Ascending aorta (tissue), 2 donors: ENCODE measurements around the gene TMEM158. TPM values are rescaled to one million over a fixed set of nuclear protein-coding genes. Genes with fewer than 3 reads are reported as not detected.

Experiments
- DNase-seq, 2 donors: peaks; one replicate each; pipeline ENCODE4 v3.0.0-alpha.2; 2019; ENCODE audit warnings: low spot score in 2 of 2
- H3K27ac ChIP-seq, 2 donors: fragments of 200-600 bp; sonication (generic); one replicate each; pipeline ENCODE4 v1.5.1; 2016 to 2017; ENCODE audit warnings: mild to moderate bottlenecking in 1 of 2
- H3K27me3 ChIP-seq: fragments of 200-600 bp; sonication (generic); one replicate; pipeline ENCODE4 v1.5.1; 2017
- H3K36me3 ChIP-seq, 2 donors: fragments of 200-600 bp; sonication (generic); one replicate each; pipeline ENCODE4 v1.5.1; 2016
- H3K4me1 ChIP-seq, 2 donors: fragments of 200-600 bp; sonication (generic); one replicate each; pipeline ENCODE4 v1.5.1; 2016 to 2017; ENCODE audit warnings: mild to moderate bottlenecking in 1 of 2
- H3K4me3 ChIP-seq, 2 donors: fragments of 200-600 bp; sonication (generic); one replicate each; pipeline ENCODE4 v1.5.1; 2016 to 2017; ENCODE audit warnings: mild to moderate bottlenecking in 1 of 2
- H3K9me3 ChIP-seq, 2 donors: fragments of 200-600 bp; sonication (generic); one replicate each; pipeline ENCODE4 v1.5.1; 2016
- intact Hi-C: fragments of 100-400 bp; cut with DNase I; formaldehyde crosslinking; loops from one replicate; pipeline ENCODE4 v1.15.1; 2023
- total RNA-seq: library from RNA; depleted of rRNA; stranded (reverse); fragments of >200 nt; gene quantifications from one replicate; pipeline ENCODE4 v1.1.0, GENCODE V29; 2016
- TF ChIP-seq, protein P1 (sequence below), 3 experiments: fragments of 200-600 bp in 2 of 3; fragments of 450-650 bp in 1 of 3; sonication (generic) in 2 of 3; IDR thresholded peaks; one replicate each; pipeline ENCODE4 v1.5.1; 2016 to 2019; ENCODE audit warnings: antibody characterized with exemption in 3 of 3, mild to moderate bottlenecking in 1 of 3, moderate library complexity in 1 of 3

Gene TMEM158
- total RNA-seq, 1 donor from 2014 or later, result not detected

DNA sequence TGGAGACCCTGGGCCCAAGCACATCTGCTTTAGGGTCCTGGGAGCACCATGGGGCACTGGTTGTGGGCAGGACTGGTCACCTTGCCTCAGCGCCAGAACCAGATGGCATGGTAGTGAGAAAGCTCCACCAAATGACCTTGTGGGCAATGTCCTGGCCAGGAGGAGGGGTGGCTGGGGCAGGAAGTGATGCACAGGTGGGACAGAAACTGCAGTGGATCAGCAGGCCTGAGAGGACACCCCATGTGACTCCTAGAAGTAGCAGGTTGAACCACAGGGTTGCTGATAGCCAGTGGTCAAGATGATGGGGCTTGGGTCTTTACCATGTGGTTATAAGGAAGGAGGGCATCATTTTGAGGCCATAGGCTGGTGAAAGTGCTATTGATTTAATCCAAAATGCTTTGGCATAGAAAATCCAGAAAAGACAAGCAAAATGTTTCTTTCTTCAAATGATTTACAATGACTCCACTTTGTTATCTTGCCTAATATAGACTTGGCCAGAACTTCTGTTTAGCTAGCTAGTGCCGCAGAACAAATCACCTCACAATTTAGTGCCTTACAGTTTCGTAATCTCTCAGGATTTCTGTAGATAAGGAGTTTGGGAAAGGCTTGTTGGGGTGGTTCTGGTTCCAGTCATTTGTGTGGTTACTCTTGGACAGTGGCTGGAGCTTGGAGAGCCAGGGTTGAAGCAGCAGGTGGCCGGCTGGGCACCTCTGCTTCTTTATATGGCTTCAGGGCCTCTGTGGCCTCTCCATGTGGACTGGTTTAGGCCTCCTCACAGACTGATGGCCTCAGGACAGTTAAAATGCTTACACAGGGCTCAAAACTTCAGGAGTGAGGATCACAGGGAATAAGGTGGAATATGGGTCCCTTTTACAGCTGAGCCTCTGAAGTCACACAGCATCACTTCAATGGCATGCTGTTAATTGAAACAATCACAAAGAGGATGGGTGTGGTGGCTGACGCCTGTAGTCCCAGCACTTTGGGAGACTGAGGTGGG, 27.5 kb downstream of the TMEM158 start:
- Histone ChIP-seq H3K27ac (peak overlapping the region; percentile 45 to 76), H3K4me1 (peaks cover 0 to 4% of the 10 kb centered on the region in 2 donors), H3K4me3 (no peak overlapping the region), H3K9me3 (no peaks in the 10 kb centered on the region), H3K36me3 (no peaks in the 10 kb centered on the region), H3K27me3 (no peaks in the 10 kb centered on the region)
- no peak for DNase-seq
- TF ChIP-seq, protein P1, sequence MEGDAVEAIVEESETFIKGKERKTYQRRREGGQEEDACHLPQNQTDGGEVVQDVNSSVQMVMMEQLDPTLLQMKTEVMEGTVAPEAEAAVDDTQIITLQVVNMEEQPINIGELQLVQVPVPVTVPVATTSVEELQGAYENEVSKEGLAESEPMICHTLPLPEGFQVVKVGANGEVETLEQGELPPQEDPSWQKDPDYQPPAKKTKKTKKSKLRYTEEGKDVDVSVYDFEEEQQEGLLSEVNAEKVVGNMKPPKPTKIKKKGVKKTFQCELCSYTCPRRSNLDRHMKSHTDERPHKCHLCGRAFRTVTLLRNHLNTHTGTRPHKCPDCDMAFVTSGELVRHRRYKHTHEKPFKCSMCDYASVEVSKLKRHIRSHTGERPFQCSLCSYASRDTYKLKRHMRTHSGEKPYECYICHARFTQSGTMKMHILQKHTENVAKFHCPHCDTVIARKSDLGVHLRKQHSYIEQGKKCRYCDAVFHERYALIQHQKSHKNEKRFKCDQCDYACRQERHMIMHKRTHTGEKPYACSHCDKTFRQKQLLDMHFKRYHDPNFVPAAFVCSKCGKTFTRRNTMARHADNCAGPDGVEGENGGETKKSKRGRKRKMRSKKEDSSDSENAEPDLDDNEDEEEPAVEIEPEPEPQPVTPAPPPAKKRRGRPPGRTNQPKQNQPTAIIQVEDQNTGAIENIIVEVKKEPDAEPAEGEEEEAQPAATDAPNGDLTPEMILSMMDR (IDR thresholded peaks at IDR 0.05), result no peak
- intact Hi-C loops, result no loop called here

DNA sequence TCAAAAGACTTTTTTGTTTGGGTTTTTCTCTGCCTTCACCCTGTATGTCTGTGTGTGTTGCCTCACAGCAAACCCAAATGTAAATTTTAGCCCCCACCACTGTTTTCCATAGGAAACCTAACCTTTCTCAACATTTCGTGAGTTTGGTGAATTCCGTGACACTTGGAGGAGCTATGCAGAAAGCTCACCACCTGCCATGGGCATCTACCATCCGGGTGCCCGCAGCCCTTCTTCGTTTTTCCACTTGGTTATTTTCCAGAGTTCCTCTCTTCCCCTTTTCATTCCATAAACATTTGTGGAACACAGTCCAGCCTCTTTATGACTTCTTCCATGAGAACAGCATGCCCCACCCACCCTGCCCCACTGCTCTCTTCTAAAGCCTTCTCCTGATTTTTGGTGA, 31.3 kb downstream of the TMEM158 start:
- no peaks in the 10 kb centered on the region for H3K36me3 ChIP-seq
- no peaks in the 10 kb centered on the region for H3K9me3 ChIP-seq
- H3K27me3 ChIP-seq, result no peaks in the 10 kb centered on the region
- TF ChIP-seq, protein P1 (IDR thresholded peaks at IDR 0.05), result no peak
- no peak for DNase-seq
- no peak overlapping the region for H3K27ac ChIP-seq
- intact Hi-C loops, result no loop called here
- H3K4me3 ChIP-seq, result no peak overlapping the region
- H3K4me1 ChIP-seq, result peaks cover 0 to 4% of the 10 kb centered on the region in 2 donors

DNA sequence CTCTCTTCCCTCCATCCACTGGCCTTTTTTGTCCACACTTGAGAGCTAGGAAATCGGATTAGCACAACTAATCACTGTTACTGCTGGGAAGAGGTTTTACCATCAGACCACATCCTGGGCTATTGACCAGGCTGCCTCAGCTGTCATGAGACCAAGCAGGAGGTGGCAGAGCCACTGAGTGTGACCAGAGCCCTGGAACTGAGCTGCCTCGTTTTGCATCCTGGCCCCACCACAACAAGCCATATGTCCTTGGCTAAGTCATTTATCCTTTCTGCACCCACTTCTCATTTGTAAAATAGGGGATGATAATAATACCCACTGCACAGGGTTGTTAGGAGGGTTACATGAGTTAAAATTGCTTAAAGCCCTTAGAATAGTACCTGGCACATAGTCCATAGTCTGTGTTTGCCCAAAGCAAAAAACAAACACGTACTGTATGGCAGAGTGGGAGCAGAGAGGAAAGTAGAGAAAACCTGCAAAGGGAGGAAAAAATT, 34.1 kb downstream of the TMEM158 start:
- no peaks in the 10 kb centered on the region for H3K4me1 ChIP-seq
- no peak overlapping the region for H3K27ac ChIP-seq
- H3K4me3 ChIP-seq, result no peak overlapping the region
- no peaks in the 10 kb centered on the region for H3K36me3 ChIP-seq
- TF ChIP-seq, protein P1 (IDR thresholded peaks at IDR 0.05), result no peak
- no peaks in the 10 kb centered on the region for H3K27me3 ChIP-seq
- intact Hi-C loops, result no loop called here
- H3K9me3 ChIP-seq, result no peaks in the 10 kb centered on the region
- DNase-seq, result no peak

DNA sequence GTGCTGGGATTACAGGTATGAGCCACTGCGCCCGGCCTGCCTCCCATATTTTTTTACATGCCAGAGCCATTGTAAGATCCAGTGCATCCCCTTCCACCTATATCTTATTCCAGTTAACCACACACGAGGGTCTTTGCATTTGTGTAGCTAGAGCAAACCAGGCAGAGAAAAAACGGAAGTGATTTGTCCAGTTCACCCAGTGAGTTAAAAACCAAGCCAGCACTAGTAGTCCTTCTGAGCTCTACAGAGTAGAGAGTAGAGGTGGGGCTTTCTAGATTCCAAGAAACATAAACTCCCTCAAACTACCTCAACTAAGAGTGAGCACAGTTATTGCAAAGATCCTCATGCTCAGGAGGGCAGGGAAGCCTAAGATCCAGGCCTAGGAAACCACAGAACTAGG, 34.7 kb downstream of the TMEM158 start:
- no peak for DNase-seq
- Histone ChIP-seq H3K9me3 (no peaks in the 10 kb centered on the region), H3K27me3 (no peaks in the 10 kb centered on the region), H3K4me1 (no peaks in the 10 kb centered on the region), H3K27ac (no peak overlapping the region), H3K36me3 (no peaks in the 10 kb centered on the region), H3K4me3 (no peak overlapping the region)
- TF ChIP-seq, protein P1 (IDR thresholded peaks at IDR 0.05), result no peak
- intact Hi-C loops, result no loop called here

DNA sequence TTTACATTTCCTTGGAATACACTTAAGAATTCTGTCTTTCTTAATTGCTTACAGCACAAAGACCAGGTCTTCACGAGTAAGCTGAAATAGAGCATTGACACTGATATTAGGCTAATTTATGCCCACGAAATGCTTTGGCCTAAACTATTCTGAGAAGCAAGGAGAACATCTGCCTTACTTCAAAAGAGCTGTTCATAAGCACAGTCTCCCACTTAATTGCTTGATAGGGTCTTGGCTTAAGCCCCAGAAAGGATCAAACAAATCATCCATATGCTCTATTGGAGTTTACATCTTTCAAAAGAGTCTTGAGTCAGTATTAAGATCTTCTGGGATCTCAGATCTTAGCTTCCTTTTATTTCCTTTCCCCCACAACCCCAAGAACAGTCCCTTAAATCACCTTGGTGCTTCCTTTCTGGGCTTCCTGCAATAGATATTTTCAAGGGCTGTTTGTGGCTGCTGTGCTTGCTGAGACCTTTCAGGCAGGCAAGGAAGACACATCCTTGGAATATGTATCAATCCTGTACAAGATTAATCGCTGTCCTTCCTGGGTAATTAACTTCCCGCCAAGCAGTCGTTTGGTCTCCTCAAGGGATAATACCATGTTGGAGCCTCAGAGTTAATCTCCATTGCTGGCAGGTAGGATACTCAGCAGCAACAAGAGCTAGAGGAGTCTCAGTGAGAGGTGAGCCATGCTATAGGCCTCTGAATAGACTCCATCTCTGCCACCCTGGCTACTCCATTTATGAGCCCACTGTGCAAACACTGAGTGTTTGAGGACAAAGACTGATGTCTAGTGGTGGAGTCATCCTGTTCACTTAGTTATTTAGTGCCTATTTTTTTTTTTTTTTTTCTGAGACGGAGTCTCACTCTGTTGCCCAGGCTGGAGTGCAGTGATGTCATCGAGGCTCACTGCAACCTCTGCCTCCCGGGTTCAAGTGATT, 37.1 kb downstream of the TMEM158 start:
- intact Hi-C loops, result no loop called here
- Histone ChIP-seq H3K27ac (no peak overlapping the region), H3K36me3 (no peaks in the 10 kb centered on the region), H3K9me3 (no peaks in the 10 kb centered on the region), H3K27me3 (no peaks in the 10 kb centered on the region), H3K4me3 (no peak overlapping the region), H3K4me1 (no peaks in the 10 kb centered on the region)
- TF ChIP-seq, protein P1 (IDR thresholded peaks at IDR 0.05), result no peak
- DNase-seq, result no peak
